Measurements from ENCODE around the gene DDHD1. TPM values are rescaled to one million over a fixed set of nuclear protein-coding genes. Genes with fewer than 3 reads are reported as not detected.

Gene DDHD1
- polyA plus RNA-seq, 4 donors, result 0.54 to 9.4 (median 1.6) TPM

- DNase-seq (peak; percentile 3 to 11), FAIRE-seq (no peak)
- Histone ChIP-seq H3K27ac (ENCODE audit: low read depth in 1 of 3, low read length in 2 of 3) (peak overlapping the region in 2 of 3 donors; percentile 52 to 62), H3K4me3 (ENCODE audit: low read depth in 1 of 3, low read length in 3 of 3) (no peak overlapping the region), H3K36me3 (ENCODE audit: control insufficient read depth in 3 of 3, insufficient read depth in 2 of 3, low read depth in 1 of 3, low read length in 3 of 3) (no peaks in the 10 kb centered on the region), H3K4me1 (ENCODE audit: control insufficient read depth in 3 of 3, insufficient read depth in 2 of 3, low read depth in 1 of 3, low read length in 2 of 3) (peaks cover 0 to 4% (median 0%) of the 10 kb centered on the region in 3 donors), H3K9me3 (ENCODE audit: control insufficient read depth in 2 of 2, insufficient read depth in 1 of 2, low read depth in 1 of 2, low read length in 1 of 2) (no peaks in the 10 kb centered on the region), H3K27me3 (ENCODE audit: control insufficient read depth in 3 of 3, insufficient read depth in 3 of 3, low read length in 3 of 3) (no peaks in the 10 kb centered on the region)
- WGBS, 3 donors, result 53 to 65% (median 58%) methylated on average over 7 of the region's 7 CpGs
These were observed 142.1 kb downstream of the DDHD1 start for GRCh38 chr14:53011053-53011462.

DNA sequence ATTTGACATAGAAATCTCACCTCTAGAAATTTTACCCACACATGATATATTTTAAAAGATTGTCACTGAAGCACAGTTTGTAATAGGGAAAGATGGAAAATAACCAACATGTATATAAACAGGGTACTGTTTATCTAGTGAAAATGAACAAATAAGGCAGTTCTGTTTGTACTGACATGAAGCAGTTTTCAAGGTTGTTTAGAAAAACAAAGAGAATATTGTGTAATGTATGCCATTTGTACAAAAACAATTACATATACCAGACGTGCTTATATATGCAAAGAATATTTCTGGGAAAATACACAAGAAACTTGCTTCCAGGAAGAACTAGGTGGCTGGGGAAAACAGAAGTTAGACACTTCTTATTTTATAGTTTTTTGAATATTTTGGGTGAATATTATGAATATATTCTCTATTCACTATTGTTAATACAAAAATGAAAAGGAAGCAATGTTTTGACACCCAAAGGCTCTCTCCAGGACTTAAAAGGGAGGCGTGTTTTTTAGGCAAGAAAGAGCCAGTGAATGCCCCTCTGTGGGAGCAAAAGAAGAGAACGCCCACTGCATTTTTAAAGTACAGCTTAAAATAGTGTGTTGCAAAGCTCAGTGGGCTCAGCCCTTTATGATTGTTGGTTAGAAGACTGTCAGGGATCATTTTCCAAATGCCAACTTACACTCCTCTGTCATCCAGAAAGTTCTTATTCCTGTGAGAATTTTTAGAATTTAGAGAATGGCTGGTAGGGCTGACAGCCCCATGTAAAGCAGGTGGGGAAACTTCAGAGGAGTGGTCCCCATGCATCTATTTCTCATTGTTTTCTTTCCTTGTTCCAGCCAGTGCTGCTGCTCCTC, 142.7 kb downstream of the DDHD1 start:
- 55 to 72% (median 67%) methylated on average over 3 of the region's 3 CpGs for WGBS, 3 donors
- no peak for FAIRE-seq

DNA sequence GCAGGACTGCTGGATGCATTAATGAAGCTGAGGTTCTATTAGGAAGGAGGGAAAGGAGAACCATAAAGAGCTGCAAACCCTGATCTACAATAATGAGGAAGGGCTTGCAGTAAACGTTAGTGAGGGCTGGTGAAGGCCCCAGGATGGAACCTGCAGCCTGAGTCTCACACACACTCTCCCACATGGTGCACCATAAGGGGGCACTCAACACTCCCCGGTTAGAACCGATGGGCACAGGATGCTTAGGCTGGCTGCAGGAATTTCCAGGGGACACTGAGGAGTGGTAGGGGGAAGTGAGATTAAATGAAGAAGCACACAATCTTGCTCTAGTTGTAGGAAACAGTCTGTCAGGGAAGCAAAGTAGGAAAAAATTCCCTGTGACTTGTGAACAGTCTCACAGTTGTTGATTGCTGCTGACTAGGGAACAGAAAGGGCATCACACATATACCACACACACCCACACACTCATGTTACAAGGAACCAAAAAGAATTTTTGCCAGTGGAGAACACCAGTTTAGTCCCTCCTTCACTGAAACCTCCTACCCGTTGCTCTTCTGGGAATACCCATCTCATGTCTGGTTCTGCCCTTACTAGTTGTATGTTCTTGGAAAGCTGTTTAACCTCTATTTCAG, 146.1 kb downstream of the DDHD1 start:
- Histone ChIP-seq H3K27me3 (ENCODE audit: control insufficient read depth in 3 of 3, insufficient read depth in 3 of 3, low read length in 3 of 3) (no peaks in the 10 kb centered on the region), H3K27ac (ENCODE audit: low read depth in 1 of 3, low read length in 2 of 3) (no peak overlapping the region), H3K36me3 (ENCODE audit: control insufficient read depth in 3 of 3, insufficient read depth in 2 of 3, low read depth in 1 of 3, low read length in 3 of 3) (no peaks in the 10 kb centered on the region), H3K4me3 (ENCODE audit: low read depth in 1 of 3, low read length in 3 of 3) (no peak overlapping the region), H3K4me1 (ENCODE audit: control insufficient read depth in 3 of 3, insufficient read depth in 2 of 3, low read depth in 1 of 3, low read length in 2 of 3) (peaks cover 0 to 4% (median 0%) of the 10 kb centered on the region in 3 donors), H3K9me3 (ENCODE audit: control insufficient read depth in 2 of 2, insufficient read depth in 1 of 2, low read depth in 1 of 2, low read length in 1 of 2) (no peaks in the 10 kb centered on the region)
- 46 to 69% (median 60%) methylated on average over 4 of the region's 4 CpGs for WGBS, 3 donors
- FAIRE-seq, result no peak
- DNase-seq, result no peak

More for the DNA sequence above, 142.7 kb downstream of the DDHD1 start:
- DNase-seq, result no peak
- peaks cover 0 to 4% (median 0%) of the 10 kb centered on the region in 3 donors for H3K4me1 ChIP-seq (ENCODE audit: control insufficient read depth in 3 of 3, insufficient read depth in 2 of 3, low read depth in 1 of 3, low read length in 2 of 3)
- H3K9me3 ChIP-seq (ENCODE audit: control insufficient read depth in 2 of 2, insufficient read depth in 1 of 2, low read depth in 1 of 2, low read length in 1 of 2), result no peaks in the 10 kb centered on the region
- H3K4me3 ChIP-seq (ENCODE audit: low read depth in 1 of 3, low read length in 3 of 3), result no peak overlapping the region
- no peaks in the 10 kb centered on the region for H3K27me3 ChIP-seq (ENCODE audit: control insufficient read depth in 3 of 3, insufficient read depth in 3 of 3, low read length in 3 of 3)
- peak overlapping the region in 2 of 3 donors; percentile 5 to 62 for H3K27ac ChIP-seq (ENCODE audit: low read depth in 1 of 3, low read length in 2 of 3)
- H3K36me3 ChIP-seq (ENCODE audit: control insufficient read depth in 3 of 3, insufficient read depth in 2 of 3, low read depth in 1 of 3, low read length in 3 of 3), result no peaks in the 10 kb centered on the region

- no peak for DNase-seq
These were observed 148.1 kb downstream of the DDHD1 start for GRCh38 chr14:53004976-53005375.

GRCh38 chr14:53003776-53004175, 149.3 kb downstream of the DDHD1 start:
- H3K9me3 ChIP-seq (ENCODE audit: control insufficient read depth in 2 of 2, insufficient read depth in 1 of 2, low read depth in 1 of 2, low read length in 1 of 2), result no peaks in the 10 kb centered on the region
- H3K27ac ChIP-seq (ENCODE audit: low read depth in 1 of 3, low read length in 2 of 3), result no peak overlapping the region
- no peaks in the 10 kb centered on the region for H3K36me3 ChIP-seq (ENCODE audit: control insufficient read depth in 3 of 3, insufficient read depth in 2 of 3, low read depth in 1 of 3, low read length in 3 of 3)
- DNase-seq (no peak), FAIRE-seq (no peak)
- WGBS, 3 donors, result 69 to 85% (median 73%) methylated on average over 4 of the region's 4 CpGs
- H3K4me1 ChIP-seq (ENCODE audit: control insufficient read depth in 3 of 3, insufficient read depth in 2 of 3, low read depth in 1 of 3, low read length in 2 of 3), result no peaks in the 10 kb centered on the region
- H3K4me3 ChIP-seq (ENCODE audit: low read depth in 1 of 3, low read length in 3 of 3), result no peak overlapping the region
- no peaks in the 10 kb centered on the region for H3K27me3 ChIP-seq (ENCODE audit: control insufficient read depth in 3 of 3, insufficient read depth in 3 of 3, low read length in 3 of 3)

More at GRCh38 chr14:53004976-53005375, 148.1 kb downstream of the DDHD1 start:
- H3K4me3 ChIP-seq (ENCODE audit: low read depth in 1 of 3, low read length in 3 of 3), result no peak overlapping the region
- H3K9me3 ChIP-seq (ENCODE audit: control insufficient read depth in 2 of 2, insufficient read depth in 1 of 2, low read depth in 1 of 2, low read length in 1 of 2), result no peaks in the 10 kb centered on the region
- 66 to 86% (median 72%) methylated on average over 5 of the region's 5 CpGs for WGBS, 3 donors
- no peaks in the 10 kb centered on the region for H3K4me1 ChIP-seq (ENCODE audit: control insufficient read depth in 3 of 3, insufficient read depth in 2 of 3, low read depth in 1 of 3, low read length in 2 of 3)
- no peaks in the 10 kb centered on the region for H3K27me3 ChIP-seq (ENCODE audit: control insufficient read depth in 3 of 3, insufficient read depth in 3 of 3, low read length in 3 of 3)
- FAIRE-seq, result no peak
- no peak overlapping the region for H3K27ac ChIP-seq (ENCODE audit: low read depth in 1 of 3, low read length in 2 of 3)
- no peaks in the 10 kb centered on the region for H3K36me3 ChIP-seq (ENCODE audit: control insufficient read depth in 3 of 3, insufficient read depth in 2 of 3, low read depth in 1 of 3, low read length in 3 of 3)

GRCh38 chr14:53002576-53002975, 150.5 kb downstream of the DDHD1 start:
- 65 to 68% (median 66%) methylated on average over 5 of the region's 5 CpGs for WGBS, 3 donors
- H3K4me1 ChIP-seq (ENCODE audit: control insufficient read depth in 3 of 3, insufficient read depth in 2 of 3, low read depth in 1 of 3, low read length in 2 of 3), result no peaks in the 10 kb centered on the region
- no peak for FAIRE-seq
- no peak overlapping the region for H3K4me3 ChIP-seq (ENCODE audit: low read depth in 1 of 3, low read length in 3 of 3)
- no peak for DNase-seq
- H3K9me3 ChIP-seq (ENCODE audit: control insufficient read depth in 2 of 2, insufficient read depth in 1 of 2, low read depth in 1 of 2, low read length in 1 of 2), result no peaks in the 10 kb centered on the region
- H3K27me3 ChIP-seq (ENCODE audit: control insufficient read depth in 3 of 3, insufficient read depth in 3 of 3, low read length in 3 of 3), result no peaks in the 10 kb centered on the region
- no peak overlapping the region for H3K27ac ChIP-seq (ENCODE audit: low read depth in 1 of 3, low read length in 2 of 3)
- no peaks in the 10 kb centered on the region for H3K36me3 ChIP-seq (ENCODE audit: control insufficient read depth in 3 of 3, insufficient read depth in 2 of 3, low read depth in 1 of 3, low read length in 3 of 3)

- WGBS, 3 donors, result 52 to 57% (median 56%) methylated on average over 7 of the region's 7 CpGs
- no peaks in the 10 kb centered on the region for H3K36me3 ChIP-seq (ENCODE audit: control insufficient read depth in 3 of 3, insufficient read depth in 2 of 3, low read depth in 1 of 3, low read length in 3 of 3)
- FAIRE-seq, result no peak
- DNase-seq, result no peak
- no peaks in the 10 kb centered on the region for H3K4me1 ChIP-seq (ENCODE audit: control insufficient read depth in 3 of 3, insufficient read depth in 2 of 3, low read depth in 1 of 3, low read length in 2 of 3)
- H3K27me3 ChIP-seq (ENCODE audit: control insufficient read depth in 3 of 3, insufficient read depth in 3 of 3, low read length in 3 of 3), result no peaks in the 10 kb centered on the region
- H3K9me3 ChIP-seq (ENCODE audit: control insufficient read depth in 2 of 2, insufficient read depth in 1 of 2, low read depth in 1 of 2, low read length in 1 of 2), result no peaks in the 10 kb centered on the region
- no peak overlapping the region for H3K4me3 ChIP-seq (ENCODE audit: low read depth in 1 of 3, low read length in 3 of 3)
- H3K27ac ChIP-seq (ENCODE audit: low read depth in 1 of 3, low read length in 2 of 3), result no peak overlapping the region
These were observed 151.2 kb downstream of the DDHD1 start for GRCh38 chr14:53001787-53002378.

- 64 to 89% (median 79%) methylated on average over 6 of the region's 6 CpGs for WGBS, 3 donors
- DNase-seq (peak in 1 of 2 donors; percentile 8), FAIRE-seq (no peak)
- peak overlapping the region in 2 of 3 donors; percentile 43 to 58 for H3K27ac ChIP-seq (ENCODE audit: low read depth in 1 of 3, low read length in 2 of 3)
- H3K27me3 ChIP-seq (ENCODE audit: control insufficient read depth in 3 of 3, insufficient read depth in 3 of 3, low read length in 3 of 3), result no peaks in the 10 kb centered on the region
- no peak overlapping the region for H3K4me3 ChIP-seq (ENCODE audit: low read depth in 1 of 3, low read length in 3 of 3)
- no peaks in the 10 kb centered on the region for H3K4me1 ChIP-seq (ENCODE audit: control insufficient read depth in 3 of 3, insufficient read depth in 2 of 3, low read depth in 1 of 3, low read length in 2 of 3)
- H3K36me3 ChIP-seq (ENCODE audit: control insufficient read depth in 3 of 3, insufficient read depth in 2 of 3, low read depth in 1 of 3, low read length in 3 of 3), result no peaks in the 10 kb centered on the region
- peaks cover 0 to 2% of the 10 kb centered on the region in 2 donors for H3K9me3 ChIP-seq (ENCODE audit: control insufficient read depth in 2 of 2, insufficient read depth in 1 of 2, low read depth in 1 of 2, low read length in 1 of 2)
These were observed 154.6 kb downstream of the DDHD1 start for GRCh38 chr14:52998376-52999015.
